Activated T-cell treated with anti-CD3 and anti-CD28 coated beads for 48 hours (primary cell): ENCODE measurements around the gene APOC3.
A peak's percentile ranks its signal among the peaks of the same experiment; 100 is the strongest.
"Not testable (repeated sequence)": the region's sequence is repeated elsewhere in the genome, so short reads cannot be mapped to it uniquely, and the experiment has no call there.

Experiments used
- DNase-seq: peaks from one replicate; pipeline ENCODE4 v3.0.0-alpha.2; 2020; ENCODE audit warnings: low read depth

APOC3 gene

DNA sequence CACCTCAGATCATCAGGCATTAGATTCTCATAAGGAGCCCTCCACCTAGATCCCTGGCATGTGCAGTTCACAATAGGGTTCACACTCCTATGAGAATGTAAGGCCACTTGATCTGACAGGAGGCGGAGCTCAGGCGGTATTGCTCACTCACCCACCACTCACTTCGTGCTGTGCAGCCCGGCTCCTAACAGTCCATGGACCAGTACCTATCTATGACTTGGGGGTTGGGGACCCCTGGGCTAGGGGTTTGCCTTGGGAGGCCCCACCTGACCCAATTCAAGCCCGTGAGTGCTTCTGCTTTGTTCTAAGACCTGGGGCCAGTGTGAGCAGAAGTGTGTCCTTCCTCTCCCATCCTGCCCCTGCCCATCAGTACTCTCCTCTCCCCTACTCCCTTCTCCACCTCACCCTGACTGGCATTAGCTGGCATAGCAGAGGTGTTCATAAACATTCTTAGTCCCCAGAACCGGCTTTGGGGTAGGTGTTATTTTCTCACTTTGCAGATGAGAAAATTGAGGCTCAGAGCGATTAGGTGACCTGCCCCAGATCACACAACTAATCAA lies 2.2 kb downstream of the APOC3 start:
- DNase-seq = no peak

GRCh38 chr11:116832350-116833290 lies 2.9 kb downstream of the APOC3 start:
- no peak for DNase-seq

- DNase-seq = no peak
Measured at GRCh38 chr11:116833491-116833815, 3.7 kb downstream of the APOC3 start.

DNA sequence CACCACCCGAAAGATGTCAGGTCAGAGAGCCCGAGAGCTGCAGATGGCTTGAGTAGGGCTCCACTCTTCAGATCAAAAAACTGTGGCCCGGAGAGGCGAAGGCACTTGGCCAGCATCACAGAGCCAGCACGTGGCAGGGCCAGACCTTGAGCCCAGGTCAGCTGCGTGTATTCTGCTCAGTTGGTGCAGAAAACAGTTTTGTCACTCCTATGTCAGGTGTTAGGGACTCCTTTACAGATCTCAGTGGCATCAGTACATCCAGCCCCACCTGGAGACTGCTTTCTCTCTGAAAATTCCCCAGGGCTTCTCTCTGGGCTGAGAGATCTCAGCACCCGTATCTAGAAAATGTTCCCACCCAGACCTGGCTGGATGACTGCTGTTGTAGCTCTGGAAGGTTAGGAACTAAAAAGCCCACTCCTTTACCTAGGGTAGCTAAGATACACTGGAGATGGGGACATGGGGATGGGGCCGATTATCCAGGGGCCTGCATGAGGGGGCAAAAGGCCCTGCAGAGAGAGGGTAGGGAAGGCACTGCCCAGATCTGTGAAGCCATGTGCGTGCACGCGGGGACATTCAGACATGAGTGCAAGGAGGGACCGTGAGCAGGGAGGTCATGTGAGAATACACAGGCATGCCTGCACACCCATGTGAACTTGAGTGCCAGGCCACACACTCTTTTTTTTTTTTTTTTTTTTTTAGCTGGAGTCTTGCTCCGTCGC lies 4.3 kb downstream of the APOC3 start:
- no peak for DNase-seq

- not testable (repeated sequence) for DNase-seq
Measured at GRCh38 chr11:116834535-116835041, 4.9 kb downstream of the APOC3 start.

GRCh38 chr11:116835042-116835772 lies 5.5 kb downstream of the APOC3 start:
- DNase-seq = no peak

GRCh38 chr11:116835791-116836631 lies 6.3 kb downstream of the APOC3 start:
- DNase-seq = peak; percentile 83

- DNase-seq = no peak
Measured at GRCh38 chr11:116836632-116836991, 6.9 kb downstream of the APOC3 start.

- no peak for DNase-seq
Measured at GRCh38 chr11:116837231-116838091, 7.8 kb downstream of the APOC3 start, which contains the start of gene APOA1. TSS of gene APOA1 (minus strand) at chr11:116837622. CDS start at chr11:116837387, 235 bp downstream.

DNA sequence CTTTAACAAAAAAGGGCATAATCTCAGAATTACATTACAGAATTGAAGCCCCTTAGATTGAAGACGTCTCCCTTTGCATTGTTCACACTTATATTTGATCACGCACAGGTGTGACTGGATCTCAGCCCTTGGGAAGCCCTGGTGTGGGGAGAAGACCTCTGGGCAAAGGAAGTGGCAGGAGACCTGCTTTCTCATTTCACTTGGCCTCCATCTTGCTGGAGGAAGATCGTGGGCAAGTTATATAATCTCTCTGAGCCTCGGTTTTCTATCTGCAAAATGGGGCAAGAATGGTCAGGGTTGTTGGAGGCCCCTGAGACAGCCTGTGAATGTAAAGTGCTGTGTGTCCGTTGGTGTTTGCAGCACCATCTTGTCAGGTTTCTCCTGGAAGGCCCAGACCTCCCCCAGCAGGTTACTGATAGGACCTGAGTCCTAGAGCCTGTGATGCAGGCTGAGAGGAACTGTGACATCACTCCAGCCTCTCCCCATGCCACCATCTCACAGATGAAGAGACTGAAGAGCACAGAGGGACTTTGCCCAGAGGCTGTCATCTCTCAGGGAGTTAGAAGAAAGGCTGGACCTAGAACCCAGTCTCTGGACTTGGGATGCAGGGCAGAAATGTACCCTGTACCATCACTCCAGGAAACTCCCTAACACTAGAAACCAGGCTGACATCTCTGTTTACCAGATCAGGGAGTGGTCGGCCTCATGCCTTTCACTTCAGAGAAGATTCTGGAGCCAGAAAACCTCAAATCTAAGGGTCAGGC lies 8.8 kb downstream of the APOC3 start:
- DNase-seq = no peak

GRCh38 chr11:116840224-116840745 lies 10.6 kb downstream of the APOC3 start:
- DNase-seq = no peak

DNA sequence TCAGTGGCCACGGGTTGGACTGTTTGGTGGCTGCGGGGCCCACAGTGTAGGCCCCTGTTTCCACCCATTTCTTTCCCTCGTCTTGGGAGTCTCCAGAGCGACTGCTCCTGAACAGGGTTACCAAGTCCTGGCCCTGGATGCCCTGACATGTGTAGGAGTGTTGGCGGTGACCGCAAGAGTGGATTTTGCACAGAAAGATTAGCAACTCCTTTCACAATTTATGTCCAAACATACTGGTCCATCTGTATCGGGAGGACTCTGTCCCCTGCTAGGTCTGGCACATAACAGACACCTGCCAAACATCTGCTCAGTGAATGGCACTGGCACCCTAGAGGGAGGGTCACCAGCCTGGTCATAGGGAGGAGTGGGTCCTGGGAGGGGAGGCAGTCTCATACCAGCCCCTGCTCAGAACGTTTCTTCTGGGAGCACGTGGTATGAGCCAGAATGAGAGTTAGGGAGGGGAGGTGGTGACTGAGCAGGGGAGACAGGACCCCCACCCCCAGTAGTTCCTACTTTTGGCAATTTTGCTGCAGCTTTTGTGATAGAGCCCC lies 11.1 kb downstream of the APOC3 start:
- no peak for DNase-seq

- DNase-seq = no peak
Measured at GRCh38 chr11:116842117-116842516, 12.4 kb downstream of the APOC3 start.

- no peak for DNase-seq
Measured at GRCh38 chr11:116842909-116843308, 13.2 kb downstream of the APOC3 start.

- no peak for DNase-seq
Measured at GRCh38 chr11:116843661-116844060, 14.0 kb downstream of the APOC3 start.

- no peak for DNase-seq
Measured at GRCh38 chr11:116844722-116845121, 15.0 kb downstream of the APOC3 start.

DNA sequence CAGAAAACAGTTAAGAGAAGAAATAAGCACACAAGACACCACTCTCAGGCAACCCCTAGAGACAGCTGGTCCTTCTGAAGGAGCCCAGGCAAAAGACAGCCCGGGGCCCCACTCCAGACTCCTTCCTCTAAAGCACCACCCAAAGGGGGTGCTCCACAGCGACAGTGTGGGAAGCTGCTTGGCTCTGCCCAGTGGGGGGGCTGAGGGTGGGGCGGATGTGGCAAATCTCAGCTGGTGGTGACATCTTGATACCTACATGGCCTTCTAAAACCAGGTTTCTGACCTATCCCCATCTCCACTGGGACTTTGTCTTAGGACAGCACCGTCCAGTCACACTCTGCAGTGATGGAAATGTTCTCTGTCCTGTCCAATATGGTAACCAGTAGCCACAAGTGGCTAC lies 17.9 kb downstream of the APOC3 start:
- no peak for DNase-seq

DNA sequence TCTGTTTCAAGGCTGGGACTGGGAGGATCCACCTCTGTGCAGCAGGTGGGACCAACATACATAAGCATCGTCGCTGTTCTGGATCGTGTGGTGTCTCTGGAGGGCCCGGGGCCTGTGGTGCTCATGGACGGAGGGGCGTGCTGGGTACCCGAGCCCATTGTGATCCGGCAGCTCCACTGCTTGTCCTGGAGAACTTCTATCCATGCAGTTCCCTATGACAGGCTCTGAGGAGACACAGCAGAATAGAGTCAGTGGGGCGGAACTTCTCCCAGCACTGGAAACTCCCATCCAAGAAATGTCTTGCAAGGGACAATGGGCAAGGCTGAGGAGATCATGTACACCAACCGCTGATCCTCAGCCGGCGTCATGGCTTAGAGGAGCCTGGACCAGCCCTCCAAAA lies 19.4 kb downstream of the APOC3 start:
- DNase-seq = no peak

GRCh38 chr11:116849486-116849885 lies 19.8 kb downstream of the APOC3 start:
- DNase-seq = no peak
